SJCRH30 (cell line): ENCODE data around the gene ZG16B. TPM values are rescaled to one million over a fixed set of nuclear protein-coding genes. Genes with fewer than 3 reads are reported as not detected.

Experiments
- DNase-seq, 2 experiments: peaks; one replicate each; pipeline ENCODE4 v3.0.0-alpha.2; 2015 to 2020
- H3K27ac ChIP-seq: fragments of 250-450 bp; sonication (Bioruptor Pico); 2 replicates; pipeline ENCODE4 v1.5.1; 2020; ENCODE audit warnings: mild to moderate bottlenecking, moderate library complexity
- H3K27me3 ChIP-seq: fragments of 250-450 bp; sonication (Bioruptor Pico); 2 replicates; pipeline ENCODE4 v1.5.1; 2020; ENCODE audit warnings: mild to moderate bottlenecking, moderate library complexity
- H3K36me3 ChIP-seq: fragments of 250-450 bp; sonication (Bioruptor Pico); 2 replicates; pipeline ENCODE4 v1.5.1; 2020; ENCODE audit warnings: mild to moderate bottlenecking, moderate library complexity
- H3K4me1 ChIP-seq: fragments of 250-450 bp; sonication (Bioruptor Pico); 2 replicates; pipeline ENCODE4 v1.5.1; 2020; ENCODE audit warnings: mild to moderate bottlenecking, moderate library complexity
- H3K4me3 ChIP-seq: fragments of 250-450 bp; sonication (Bioruptor Pico); 2 replicates; pipeline ENCODE4 v1.5.1; 2020; ENCODE audit warnings: mild to moderate bottlenecking, moderate library complexity
- H3K9me3 ChIP-seq: fragments of 250-450 bp; sonication (Bioruptor Pico); replicated peaks from 2 replicates; pipeline ENCODE4 v1.5.1; 2020; ENCODE audit warnings: mild to moderate bottlenecking, moderate library complexity
- total RNA-seq: library from RNA; depleted of rRNA; stranded (reverse); fragments of >200 nt; shearing (Covaris generic); gene quantifications from 2 replicates; pipeline ENCODE4 v1.2.3, GENCODE V29; 2014

ZG16B gene
- total RNA-seq, 1 experiment from 2014 or later: not detected

GRCh38 chr16:2825906-2826305 lies 4.2 kb upstream of the ZG16B start:
- no peak for DNase-seq
- Histone ChIP-seq H3K27ac (no peak overlapping the region), H3K4me1 (no peaks in the 10 kb centered on the region), H3K9me3 (no peaks in the 10 kb centered on the region), H3K27me3 (peaks cover 17% of the 10 kb centered on the region; the same call in 1 of the 2 replicates), H3K4me3 (no peak overlapping the region), H3K36me3 (no peaks in the 10 kb centered on the region)

- no peaks in the 10 kb centered on the region for H3K9me3 ChIP-seq
- no peak overlapping the region for H3K4me3 ChIP-seq
- H3K27ac ChIP-seq: no peak overlapping the region
- no peak for DNase-seq
- H3K4me1 ChIP-seq: no peaks in the 10 kb centered on the region
- H3K36me3 ChIP-seq: no peaks in the 10 kb centered on the region
- H3K27me3 ChIP-seq: peaks cover 16% of the 10 kb centered on the region; the same call in 1 of the 2 replicates
Measured at GRCh38 chr16:2826591-2827373, 3.3 kb upstream of the ZG16B start.

GRCh38 chr16:2827374-2827791 lies 2.7 kb upstream of the ZG16B start:
- Histone ChIP-seq H3K9me3 (no peaks in the 10 kb centered on the region), H3K27ac (no peak overlapping the region), H3K36me3 (no peaks in the 10 kb centered on the region), H3K4me3 (no peak overlapping the region), H3K27me3 (peaks cover 16% of the 10 kb centered on the region; the same call in 1 of the 2 replicates), H3K4me1 (no peaks in the 10 kb centered on the region)
- no peak for DNase-seq

GRCh38 chr16:2827831-2828520 lies 2.1 kb upstream of the ZG16B start:
- Histone ChIP-seq H3K36me3 (no peaks in the 10 kb centered on the region), H3K4me3 (no peak overlapping the region), H3K9me3 (no peaks in the 10 kb centered on the region), H3K4me1 (no peaks in the 10 kb centered on the region), H3K27me3 (peaks cover 12% of the 10 kb centered on the region; the same call in 1 of the 2 replicates), H3K27ac (no peak overlapping the region)
- DNase-seq: no peak

- Histone ChIP-seq H3K27ac (no peak overlapping the region), H3K36me3 (no peaks in the 10 kb centered on the region), H3K4me1 (no peaks in the 10 kb centered on the region), H3K9me3 (no peaks in the 10 kb centered on the region), H3K4me3 (no peak overlapping the region), H3K27me3 (peaks cover 12% of the 10 kb centered on the region; the same call in 1 of the 2 replicates)
- no peak for DNase-seq
Measured at GRCh38 chr16:2828521-2828840, 1.6 kb upstream of the ZG16B start.

- H3K4me1 ChIP-seq: no peaks in the 10 kb centered on the region
- H3K36me3 ChIP-seq: no peaks in the 10 kb centered on the region
- no peak overlapping the region for H3K27ac ChIP-seq
- no peak overlapping the region for H3K4me3 ChIP-seq
- no peaks in the 10 kb centered on the region for H3K9me3 ChIP-seq
- no peak for DNase-seq
- peaks cover 12% of the 10 kb centered on the region; the same call in 1 of the 2 replicates for H3K27me3 ChIP-seq
Measured at GRCh38 chr16:2828876-2829430, 1.1 kb upstream of the ZG16B start.

GRCh38 chr16:2830355-2830695 lies 222 bp downstream of the ZG16B start:
- H3K9me3 ChIP-seq: no peaks in the 10 kb centered on the region
- H3K27me3 ChIP-seq: peaks cover 8% of the 10 kb centered on the region; the same call in 1 of the 2 replicates
- H3K4me3 ChIP-seq: no peak overlapping the region
- DNase-seq: no peak
- H3K4me1 ChIP-seq: peaks cover 1% of the 10 kb centered on the region
- H3K27ac ChIP-seq: no peak overlapping the region
- H3K36me3 ChIP-seq: no peaks in the 10 kb centered on the region

- no peak for DNase-seq
- Histone ChIP-seq H3K27me3 (peaks cover 1% of the 10 kb centered on the region; the same call in 1 of the 2 replicates), H3K4me3 (no peak overlapping the region), H3K27ac (no peak overlapping the region), H3K36me3 (no peaks in the 10 kb centered on the region), H3K9me3 (no peaks in the 10 kb centered on the region), H3K4me1 (peaks cover 10% of the 10 kb centered on the region)
Measured at GRCh38 chr16:2831203-2831602, 1.1 kb downstream of the ZG16B start.

GRCh38 chr16:2833776-2834175 lies 3.7 kb downstream of the ZG16B start:
- Histone ChIP-seq H3K4me1 (peaks cover 12% of the 10 kb centered on the region), H3K9me3 (no peaks in the 10 kb centered on the region), H3K27ac (no peak overlapping the region), H3K4me3 (no peak overlapping the region), H3K36me3 (no peaks in the 10 kb centered on the region), H3K27me3 (peaks cover 3% of the 10 kb centered on the region; the same call in 1 of the 2 replicates)
- no peak for DNase-seq

- DNase-seq: no peak
- H3K27ac ChIP-seq: no peak overlapping the region
Measured at GRCh38 chr16:2834968-2835367, 4.9 kb downstream of the ZG16B start.

GRCh38 chr16:2835638-2836493 lies 5.8 kb downstream of the ZG16B start:
- peak; percentile 76 to 78 for DNase-seq
- H3K4me1 ChIP-seq: peaks cover 12% of the 10 kb centered on the region
- no peak overlapping the region for H3K27ac ChIP-seq
- no peak overlapping the region for H3K4me3 ChIP-seq
- no peaks in the 10 kb centered on the region for H3K36me3 ChIP-seq
- H3K27me3 ChIP-seq: peaks cover 6% of the 10 kb centered on the region; the same call in 1 of the 2 replicates
- no peaks in the 10 kb centered on the region for H3K9me3 ChIP-seq

More at GRCh38 chr16:2834968-2835367, 4.9 kb downstream of the ZG16B start:
- H3K4me3 ChIP-seq: no peak overlapping the region
- no peaks in the 10 kb centered on the region for H3K36me3 ChIP-seq
- H3K4me1 ChIP-seq: peaks cover 12% of the 10 kb centered on the region
- peaks cover 6% of the 10 kb centered on the region; the same call in 1 of the 2 replicates for H3K27me3 ChIP-seq
- H3K9me3 ChIP-seq: no peaks in the 10 kb centered on the region

- Histone ChIP-seq H3K27ac (no peak overlapping the region), H3K9me3 (no peaks in the 10 kb centered on the region), H3K4me3 (no peak overlapping the region), H3K27me3 (peaks cover 6% of the 10 kb centered on the region; the same call in 1 of the 2 replicates), H3K4me1 (peaks cover 12% of the 10 kb centered on the region), H3K36me3 (no peaks in the 10 kb centered on the region)
- no peak for DNase-seq
Measured at GRCh38 chr16:2836646-2837508, 6.8 kb downstream of the ZG16B start.

GRCh38 chr16:2838928-2839327 lies 8.8 kb downstream of the ZG16B start:
- Histone ChIP-seq H3K4me1 (peaks cover 12% of the 10 kb centered on the region), H3K27ac (no peak overlapping the region), H3K36me3 (no peaks in the 10 kb centered on the region), H3K9me3 (no peaks in the 10 kb centered on the region), H3K4me3 (no peak overlapping the region), H3K27me3 (peaks cover 6% of the 10 kb centered on the region; the same call in 1 of the 2 replicates)
- DNase-seq: peak; percentile 61 to 73
